ENCODE results near the gene FUT7.
A peak's percentile ranks its signal among the peaks of the same experiment; 100 is the strongest.

Gene FUT7

GRCh38 chr9:137001857-137002645 lies 29.8 kb downstream of the FUT7 start:
- DNase-seq (ENCODE audit: low read depth in 2 of 2) = no peak

GRCh38 chr9:137000177-137000930 lies 31.5 kb downstream of the FUT7 start:
- DNase-seq (ENCODE audit: low read depth in 2 of 2) = peak in 1 of 2 donors; percentile 38

GRCh38 chr9:136997830-136998234 lies 34.1 kb downstream of the FUT7 start:
- DNase-seq (ENCODE audit: low read depth in 2 of 2) = no peak

- no peak for DNase-seq (ENCODE audit: low read depth in 2 of 2)
Measured at GRCh38 chr9:136997371-136997770, 34.5 kb downstream of the FUT7 start.

- peak in 1 of 2 donors; percentile 20 for DNase-seq (ENCODE audit: low read depth in 2 of 2)
Measured at GRCh38 chr9:136996361-136997292, 35.3 kb downstream of the FUT7 start, which contains the start of gene CLIC3. CLIC3 (minus strand) TSS chr9:136996568; CDS start chr9:136996543, 25 bp downstream.

- no peak for DNase-seq (ENCODE audit: low read depth in 2 of 2)
Measured at GRCh38 chr9:136995772-136996311, 36.0 kb downstream of the FUT7 start.

- no peak for DNase-seq (ENCODE audit: low read depth in 2 of 2)
Measured at GRCh38 chr9:136995362-136995761, 36.5 kb downstream of the FUT7 start.

GRCh38 chr9:136994888-136995230 lies 37.0 kb downstream of the FUT7 start:
- DNase-seq (ENCODE audit: low read depth in 2 of 2) = no peak

- no peak for DNase-seq (ENCODE audit: low read depth in 2 of 2)
Measured at GRCh38 chr9:136994180-136994887, 37.6 kb downstream of the FUT7 start.

GRCh38 chr9:136992819-136993369 lies 39.0 kb downstream of the FUT7 start:
- no peak for DNase-seq (ENCODE audit: low read depth in 2 of 2)

- DNase-seq (ENCODE audit: low read depth in 2 of 2) = peak; percentile 93
Measured at GRCh38 chr9:136991993-136992818, 39.7 kb downstream of the FUT7 start, which contains the start of gene PAXX. PAXX (plus strand) TSS chr9:136992422; CDS start chr9:136992444, 22 bp downstream.

GRCh38 chr9:136990242-136990911 lies 41.5 kb downstream of the FUT7 start:
- no peak for DNase-seq (ENCODE audit: low read depth in 2 of 2)

GRCh38 chr9:136988872-136989271 lies 43.0 kb downstream of the FUT7 start:
- DNase-seq (ENCODE audit: low read depth in 2 of 2) = no peak

GRCh38 chr9:136985853-136986252 lies 46.0 kb downstream of the FUT7 start:
- DNase-seq (ENCODE audit: low read depth in 2 of 2) = no peak

- no peak for DNase-seq (ENCODE audit: low read depth in 2 of 2)
Measured at GRCh38 chr9:136985027-136985602, 46.8 kb downstream of the FUT7 start.

- DNase-seq (ENCODE audit: low read depth in 2 of 2) = no peak
Measured at GRCh38 chr9:136984464-136985026, 47.3 kb downstream of the FUT7 start.

- no peak for DNase-seq (ENCODE audit: low read depth in 2 of 2)
Measured at GRCh38 chr9:136983656-136984314, 48.1 kb downstream of the FUT7 start.

GRCh38 chr9:136983167-136983566 lies 48.7 kb downstream of the FUT7 start:
- no peak for DNase-seq (ENCODE audit: low read depth in 2 of 2)

Data from stimulated activated CD8-positive, alpha-beta memory T cell treated with anti-CD3 and anti-CD28 coated beads, Interleukin-2, amount 100 ng/mL, for 48 hours (primary cell).